Right ventricle myocardium superior (tissue), 1 donor: ENCODE results near the gene POLR1A. TPM values are rescaled to one million over a fixed set of nuclear protein-coding genes. Genes with fewer than 3 reads are reported as not detected.

ENCODE experiments used
- ATAC-seq: fragments of 200-7000 bp; cut with Tn5 transposase; one replicate; pipeline ENCODE4 v1.9.1; 2020; ENCODE audit warnings: mild to moderate bottlenecking; ENCODE audit not compliant: poor library complexity
- DNase-seq: peaks from one replicate; pipeline ENCODE4 v3.0.0-alpha.2; 2020
- intact Hi-C: fragments of 100-400 bp; cut with DNase I; formaldehyde crosslinking; loops from one replicate; pipeline ENCODE4 v1.11.2; 2022
- total RNA-seq: library from RNA; stranded (reverse); fragmentation: NEBNext Ultra II Directional; extraction: Animal tissue kit (Norgen Biotek cat#: 25700); gene quantifications from one replicate; pipeline ENCODE4 v1.2.1, GENCODE V29; 2021
- donor health status: DM: no; HTN: yes; CAD: no; lungs with severe emphysema.

Gene POLR1A
- total RNA-seq, 1 donor from 2014 or later, result 13.4 TPM

DNA sequence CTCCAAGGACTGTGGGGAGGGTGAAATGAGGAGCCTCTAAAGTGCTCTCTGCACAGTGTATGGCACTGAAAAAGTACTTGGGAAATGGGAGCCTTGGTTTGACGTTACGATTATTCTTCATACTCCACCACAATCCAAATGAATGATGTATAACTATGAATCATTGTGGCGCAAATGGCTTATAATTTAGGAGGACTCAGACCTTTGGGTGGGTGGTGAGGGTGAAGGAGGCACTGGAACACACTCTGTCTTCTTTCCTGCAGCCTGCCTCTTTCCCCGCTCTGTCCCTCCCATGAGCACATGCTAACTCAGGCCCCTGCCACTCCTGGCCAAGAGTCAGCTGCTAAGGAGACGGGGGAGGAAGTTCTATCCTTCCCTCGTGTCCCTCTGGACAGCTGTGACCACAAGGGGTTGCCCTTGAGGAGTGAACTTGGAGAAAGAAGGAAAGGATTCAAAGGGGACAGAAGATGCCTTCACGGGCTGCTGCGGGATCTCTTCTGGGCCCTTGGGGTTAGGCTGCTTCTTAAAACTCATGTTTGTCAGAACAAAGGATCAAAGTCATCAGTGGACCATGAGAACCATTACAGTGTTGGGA lies 36.5 kb downstream of the POLR1A start:
- intact Hi-C loops, result no loop called here
- ATAC-seq (no peak), DNase-seq (no peak)

DNA sequence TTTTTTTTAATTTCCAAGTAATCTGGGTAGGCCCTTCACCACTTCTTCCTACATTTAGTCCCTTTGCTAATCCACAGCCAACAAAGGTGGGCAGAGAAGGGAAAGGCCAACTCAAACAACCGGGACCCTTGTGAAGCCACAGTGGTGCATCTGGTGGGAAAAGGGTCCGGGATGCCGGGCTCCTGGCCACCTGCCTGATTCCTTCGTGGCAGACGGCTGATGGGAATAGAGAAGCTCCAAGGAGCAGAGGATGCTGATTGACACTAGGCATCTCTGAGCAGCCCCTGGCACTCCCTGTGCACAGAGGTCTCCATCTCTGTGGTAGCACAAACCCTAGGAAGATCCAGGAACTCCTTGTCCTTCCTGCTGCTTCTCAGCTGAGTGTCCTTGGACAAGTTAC lies 37.0 kb downstream of the POLR1A start:
- intact Hi-C loops, result no loop called here
- no peak for DNase-seq
- ATAC-seq, result no peak

DNA sequence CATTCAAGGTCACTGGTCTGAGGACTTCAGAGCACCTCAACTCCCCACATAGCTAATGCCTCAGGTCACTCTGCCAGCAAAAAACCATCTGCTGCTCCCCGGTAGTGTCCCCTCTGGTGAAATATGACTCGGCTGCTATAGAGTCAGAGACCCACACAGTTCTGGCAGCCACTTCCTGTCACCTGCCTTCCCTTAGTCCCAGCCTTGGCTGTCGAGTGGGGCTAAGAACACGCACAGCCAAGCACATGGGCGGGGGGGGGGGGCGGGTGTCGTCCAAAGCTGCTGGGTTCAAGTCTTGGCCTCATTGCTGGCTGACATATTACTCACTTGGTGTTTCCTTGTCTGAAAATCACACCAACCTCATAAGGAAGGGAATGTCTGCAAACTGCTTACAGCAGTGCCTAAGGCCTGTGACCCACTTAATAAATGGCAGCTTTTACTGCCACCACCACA lies 37.5 kb downstream of the POLR1A start:
- DNase-seq (no peak), ATAC-seq (no peak)
- intact Hi-C loops, result no loop called here

DNA sequence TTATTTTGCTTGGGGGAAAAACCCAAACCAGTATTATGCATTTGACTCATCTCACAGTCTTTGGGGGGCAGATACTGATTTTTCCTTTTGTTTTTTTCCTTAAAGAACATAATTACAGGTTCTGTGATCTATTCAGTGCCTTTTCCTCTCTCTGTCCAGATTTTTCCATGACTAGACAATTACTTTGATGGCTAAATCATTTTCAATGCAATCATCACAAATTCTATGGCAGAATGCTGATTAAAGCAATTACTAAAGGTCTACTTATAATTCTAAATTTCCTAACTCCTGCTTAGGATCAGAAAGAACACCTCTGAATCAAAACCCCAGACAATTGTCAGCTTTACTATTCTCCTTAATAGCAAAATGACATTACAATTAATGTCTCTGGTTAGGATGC lies 38.8 kb downstream of the POLR1A start:
- intact Hi-C loops, result no loop called here
- DNase-seq (no peak), ATAC-seq (no peak)

DNA sequence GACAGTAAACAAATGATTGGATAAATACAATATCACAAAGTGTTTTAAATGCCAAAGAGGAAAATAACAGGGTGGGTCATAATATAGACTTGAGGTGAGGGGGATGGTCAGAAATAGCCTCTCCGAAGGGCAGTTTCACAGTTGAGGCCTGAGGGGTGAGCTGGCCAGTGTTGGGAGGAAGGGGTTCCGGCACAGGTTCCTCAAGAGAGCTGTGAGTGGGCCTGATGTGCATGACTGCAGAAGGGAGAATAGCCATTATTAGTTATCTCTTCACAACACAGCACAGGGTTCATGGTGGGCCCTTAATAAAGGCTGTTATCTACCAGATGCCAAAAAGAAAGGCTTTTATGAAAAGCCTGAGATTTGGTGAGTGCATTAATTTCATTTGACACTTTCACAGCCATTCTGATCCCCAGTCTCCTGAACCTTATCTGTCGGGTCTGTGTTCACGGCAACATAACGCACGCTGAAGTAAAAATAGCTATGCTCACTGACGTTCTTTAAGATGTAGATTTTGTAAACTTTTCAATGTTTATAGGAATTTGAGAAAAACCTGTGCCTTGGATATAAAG lies 39.6 kb downstream of the POLR1A start:
- DNase-seq, result no peak
- intact Hi-C loops, result no loop called here

DNA sequence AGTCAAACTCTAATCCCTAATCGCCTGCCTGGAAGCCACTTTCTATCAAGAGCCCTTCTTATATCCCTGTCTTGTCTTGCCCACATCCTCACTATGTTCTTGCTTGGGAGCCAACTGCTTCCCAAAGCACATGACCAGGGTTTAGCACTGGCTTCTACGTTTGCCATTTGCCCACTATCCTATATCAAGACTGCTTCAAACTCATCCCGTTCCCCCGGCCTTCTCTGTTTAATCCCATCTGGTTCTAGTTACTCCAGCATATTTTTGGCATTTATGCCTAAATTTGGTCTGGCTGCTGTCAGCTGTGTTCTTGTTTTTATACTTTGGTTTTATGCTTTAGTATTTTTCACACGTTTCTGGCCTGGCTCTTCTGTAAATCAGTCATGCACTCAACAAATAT lies 40.2 kb downstream of the POLR1A start:
- DNase-seq, result no peak
- peak; percentile 41 for ATAC-seq
- intact Hi-C loops, result no loop called here

More for the DNA sequence above, 39.6 kb downstream of the POLR1A start:
- no peak for ATAC-seq

DNA sequence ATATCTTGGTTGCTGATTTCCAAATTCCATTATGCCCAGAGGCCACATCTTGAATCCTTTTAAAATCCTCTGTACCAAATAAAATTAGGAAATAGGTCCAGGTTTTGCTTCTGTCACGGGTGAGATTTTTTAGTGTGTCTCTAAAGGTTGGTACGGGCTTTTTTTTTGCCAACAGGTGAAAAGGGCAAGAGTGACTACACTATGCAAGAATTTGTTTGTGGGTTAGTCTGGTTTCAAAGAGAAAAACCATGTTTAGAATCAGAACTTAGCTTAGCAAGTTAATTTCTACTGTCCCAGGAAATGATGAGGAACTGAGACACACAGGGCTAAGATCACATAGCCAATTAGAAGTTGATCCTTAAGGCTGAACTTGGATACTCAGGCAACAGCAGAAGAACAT lies 41.7 kb downstream of the POLR1A start:
- ATAC-seq, result no peak
- intact Hi-C loops, result no loop called here
- DNase-seq, result no peak

DNA sequence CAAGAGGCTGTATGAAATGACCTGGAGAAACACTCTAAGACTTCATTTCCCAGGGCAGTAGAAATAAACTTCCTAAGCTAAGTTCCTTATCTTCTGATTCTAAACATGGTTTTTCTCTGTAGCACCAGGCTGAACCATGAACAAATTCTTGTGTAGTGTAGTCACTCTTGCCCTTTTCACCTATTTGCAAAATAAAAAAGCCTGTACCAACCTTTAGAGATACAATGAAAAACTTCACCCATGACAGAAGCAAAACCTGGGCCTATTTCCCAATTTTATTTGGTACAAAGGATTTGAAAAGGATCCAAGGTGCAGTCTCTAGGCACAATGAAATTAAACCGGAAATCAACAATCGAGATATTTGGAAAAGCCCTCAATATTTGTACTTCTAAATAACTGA lies 43.6 kb downstream of the POLR1A start:
- DNase-seq (no peak), ATAC-seq (no peak)
- intact Hi-C loops, result no loop called here

DNA sequence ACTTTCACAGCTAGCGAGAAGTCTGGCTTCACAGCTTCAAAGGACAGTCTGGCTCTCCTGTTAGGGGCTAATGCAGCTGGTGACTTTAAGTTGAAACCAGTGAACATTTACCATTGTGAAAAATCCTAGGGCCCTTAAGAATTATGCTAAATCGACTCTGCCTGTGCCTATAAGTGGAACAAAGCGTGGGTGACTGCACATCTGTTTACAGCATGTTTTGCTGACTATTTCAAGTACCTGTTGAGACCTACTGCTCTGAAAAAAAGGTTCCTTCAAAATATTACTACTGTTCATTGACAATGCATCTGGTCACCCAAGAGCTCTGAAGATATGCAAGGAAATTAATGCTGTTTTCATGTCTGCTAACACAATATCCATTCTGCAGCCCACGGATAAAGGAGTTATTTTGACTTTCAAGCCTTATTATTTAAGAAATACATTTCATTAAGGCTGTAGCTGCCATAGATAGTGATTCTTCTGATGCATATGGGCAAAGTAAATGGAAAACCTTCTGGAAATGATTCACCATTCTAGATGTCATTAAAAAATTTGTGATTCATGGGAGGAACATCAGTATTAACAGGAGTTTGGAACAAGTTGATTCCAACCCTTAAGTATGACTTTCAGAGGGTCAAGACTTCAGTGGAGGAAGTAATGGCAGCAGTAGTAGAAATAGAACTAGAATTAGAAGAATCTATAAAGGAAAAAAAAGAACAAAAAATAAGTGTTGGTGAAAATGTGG lies 48.9 kb downstream of the POLR1A start:
- DNase-seq, result no peak
- no peak for ATAC-seq
- intact Hi-C loops, result no loop called here

DNA sequence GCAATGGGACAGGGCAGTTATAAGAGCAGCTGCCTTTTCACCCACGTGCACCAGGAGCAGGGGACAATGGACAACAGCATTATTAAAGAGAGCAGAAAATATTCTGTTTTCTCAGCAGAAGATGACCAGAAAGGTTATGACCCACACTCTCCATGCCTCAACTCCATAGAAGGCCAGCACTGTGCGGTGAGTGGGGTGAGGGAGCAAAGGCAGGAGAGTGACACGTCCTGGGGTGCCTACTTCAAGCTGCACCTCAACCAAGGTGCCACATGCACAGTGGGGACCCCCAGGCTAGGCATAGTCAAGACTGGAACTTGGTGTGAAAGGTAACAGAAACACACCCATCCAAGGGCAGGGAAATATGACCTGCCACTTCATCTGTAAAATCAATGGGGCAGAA lies 50.4 kb downstream of the POLR1A start:
- intact Hi-C loops, result no loop called here
- DNase-seq (no peak), ATAC-seq (no peak)

DNA sequence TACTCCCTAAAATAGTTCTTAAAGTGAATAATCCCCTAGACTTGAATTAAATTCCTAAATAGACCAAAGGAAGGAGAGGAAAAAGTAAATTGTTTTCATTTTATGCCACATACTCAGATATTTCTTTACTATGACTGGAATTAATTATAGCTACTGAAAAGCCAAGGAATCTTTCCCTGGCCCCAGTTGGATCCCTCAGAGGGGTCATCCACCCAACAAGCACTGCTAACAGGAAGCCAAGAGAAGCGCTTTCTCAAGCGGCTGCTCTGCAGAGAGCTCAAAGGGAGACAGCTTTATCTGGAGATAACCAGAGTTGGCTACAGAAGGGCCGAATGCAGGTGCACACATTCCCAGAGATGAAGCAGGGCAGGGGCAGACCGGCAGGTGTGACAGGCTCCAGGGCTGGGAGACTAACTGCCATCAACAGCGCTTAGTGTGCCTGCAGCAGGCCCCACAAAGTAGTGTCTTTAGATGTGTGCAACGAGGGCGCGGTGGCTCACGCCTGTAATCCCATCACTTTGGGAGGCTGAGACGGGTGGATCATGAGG lies 51.1 kb downstream of the POLR1A start:
- DNase-seq (no peak), ATAC-seq (no peak)
- intact Hi-C loops, result no loop called here

DNA sequence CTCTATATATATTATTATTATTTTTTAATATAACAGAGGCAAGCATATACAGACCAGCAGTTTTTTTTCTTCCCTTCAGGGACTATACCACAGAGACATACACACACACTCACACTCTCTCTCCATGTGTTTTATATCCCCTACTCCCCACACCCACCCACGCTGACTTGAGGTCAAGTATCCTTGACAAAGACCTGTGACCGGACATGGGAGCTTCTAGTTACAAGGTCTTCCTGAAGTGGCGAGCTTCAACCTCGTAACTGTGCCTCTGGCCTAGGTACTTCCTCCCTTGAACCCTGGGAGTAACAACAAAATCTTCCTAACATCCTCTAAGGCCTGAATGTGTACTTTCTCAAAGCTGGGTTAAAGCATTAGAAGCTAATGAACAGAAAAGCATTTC lies 52.5 kb downstream of the POLR1A start:
- intact Hi-C loops, result no loop called here
- DNase-seq, result no peak
- no peak for ATAC-seq

DNA sequence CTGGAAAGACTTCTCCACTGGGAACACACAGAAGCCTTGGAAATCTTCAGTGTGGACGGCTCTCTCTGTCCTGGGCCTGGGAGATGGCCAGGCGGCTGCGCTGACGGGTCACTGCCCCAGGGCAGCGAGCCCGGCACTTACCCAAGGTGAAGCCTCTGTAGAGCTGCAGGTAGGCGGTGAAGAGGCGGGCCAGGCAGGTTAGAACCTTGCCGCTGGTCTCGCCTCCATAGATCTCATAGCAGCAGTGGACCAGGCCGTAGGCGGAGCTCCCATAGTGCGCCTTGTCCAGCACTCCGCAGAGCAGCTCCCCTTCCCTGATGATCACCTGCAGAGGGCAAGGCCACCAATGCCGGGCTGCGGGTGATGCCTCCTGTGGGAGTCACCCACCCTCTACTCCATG lies 53.0 kb downstream of the POLR1A start:
- no peak for DNase-seq
- intact Hi-C loops, result no loop called here
- ATAC-seq, result no peak

DNA sequence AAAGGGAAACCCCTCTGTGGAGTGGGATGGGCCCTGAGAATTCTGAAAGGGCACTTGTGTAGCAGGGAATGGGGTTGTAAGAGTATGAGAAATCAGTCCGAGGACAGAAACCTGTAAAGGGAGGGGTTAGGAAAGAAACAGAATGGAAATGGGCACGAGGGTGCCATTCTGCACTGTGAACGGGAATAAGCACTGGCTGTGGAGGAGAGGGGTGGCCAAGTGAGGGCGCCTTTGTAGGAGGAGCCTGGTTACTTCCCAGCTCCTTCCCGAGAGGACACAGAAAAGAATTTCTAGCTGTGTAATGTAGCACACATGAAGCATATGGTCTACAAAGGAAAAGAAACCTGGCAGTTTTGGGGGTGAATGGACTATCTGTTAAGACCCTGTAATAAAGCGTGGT lies 53.4 kb downstream of the POLR1A start:
- DNase-seq (no peak), ATAC-seq (no peak)
- intact Hi-C loops, result no loop called here

DNA sequence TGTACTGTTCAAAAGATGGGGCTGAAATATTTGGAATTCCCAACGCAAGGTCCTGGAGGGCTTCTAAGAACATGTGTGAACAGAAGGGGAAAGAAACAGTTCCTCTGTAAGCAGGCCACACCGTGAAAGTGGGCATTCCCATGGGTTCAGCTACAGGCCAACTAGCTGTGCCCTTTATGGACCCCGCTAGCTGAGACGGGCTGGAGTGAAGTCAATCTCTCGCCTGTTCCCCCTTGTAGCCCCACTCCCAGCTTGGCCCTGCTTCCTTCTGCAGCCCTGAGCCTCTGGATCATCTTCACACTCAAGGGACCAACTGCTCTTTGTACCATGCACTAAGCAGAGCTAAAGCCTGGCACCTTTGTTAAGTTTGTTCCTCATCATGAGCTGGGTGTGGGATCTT lies 55.4 kb downstream of the POLR1A start:
- DNase-seq (no peak), ATAC-seq (no peak)
- intact Hi-C loops, result no loop called here

DNA sequence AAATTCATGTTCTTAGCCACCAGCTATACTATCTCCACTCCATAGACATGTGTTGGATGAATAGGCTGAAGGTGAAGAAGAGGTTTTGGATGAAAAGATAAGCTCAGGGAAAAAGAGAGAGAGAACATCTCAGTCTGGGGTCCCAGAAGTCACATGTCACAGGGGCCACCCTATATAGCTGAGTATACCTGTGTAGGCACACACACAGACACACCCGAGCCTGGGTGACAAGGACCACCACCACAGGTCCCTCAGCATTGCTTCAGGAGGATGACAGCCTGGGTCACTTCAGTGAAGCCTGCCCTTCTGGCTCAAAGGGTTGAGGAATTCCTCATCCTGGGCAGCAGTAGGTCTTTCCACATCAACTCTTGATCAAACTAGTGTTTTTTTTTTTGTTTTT lies 56.2 kb downstream of the POLR1A start:
- intact Hi-C loops, result no loop called here
- no peak for ATAC-seq
- no peak for DNase-seq

DNA sequence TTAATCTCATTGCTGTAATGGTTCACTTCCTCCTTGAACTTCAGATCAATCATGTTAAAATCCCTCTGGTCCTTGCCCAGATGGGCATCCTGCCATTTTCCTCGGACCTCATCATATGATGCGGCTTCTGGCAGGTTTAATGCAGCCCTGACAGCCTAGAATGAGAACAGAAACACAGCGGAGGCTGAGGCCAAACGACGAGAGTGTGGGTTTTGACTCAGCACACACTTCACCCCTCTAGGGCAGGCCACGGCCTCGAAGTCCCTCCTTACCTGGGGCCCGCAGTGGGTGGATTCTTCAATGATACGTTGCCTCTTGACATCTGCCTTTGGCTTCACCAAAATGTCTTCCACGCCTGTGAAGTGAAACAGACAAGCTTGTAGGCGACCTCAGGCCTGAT lies 56.8 kb downstream of the POLR1A start:
- intact Hi-C loops, result no loop called here
- DNase-seq (no peak), ATAC-seq (no peak)

DNA sequence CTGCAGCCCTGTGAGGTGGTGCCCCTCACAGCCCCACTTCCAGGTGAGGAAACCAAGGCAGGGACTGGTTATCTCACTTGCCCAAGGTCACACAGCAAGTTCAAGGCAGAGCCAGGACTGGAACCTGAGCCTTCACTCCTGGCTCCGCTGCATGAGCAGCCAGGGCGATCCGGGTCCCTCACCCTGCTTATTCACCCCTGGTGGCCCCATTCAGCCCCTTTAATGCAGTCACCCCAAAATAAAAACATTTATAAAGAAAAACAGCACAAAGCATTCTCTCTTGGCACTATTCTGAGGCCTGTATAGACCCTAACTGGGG lies 57.3 kb downstream of the POLR1A start:
- ATAC-seq (no peak), DNase-seq (no peak)
- intact Hi-C loops, result no loop called here

DNA sequence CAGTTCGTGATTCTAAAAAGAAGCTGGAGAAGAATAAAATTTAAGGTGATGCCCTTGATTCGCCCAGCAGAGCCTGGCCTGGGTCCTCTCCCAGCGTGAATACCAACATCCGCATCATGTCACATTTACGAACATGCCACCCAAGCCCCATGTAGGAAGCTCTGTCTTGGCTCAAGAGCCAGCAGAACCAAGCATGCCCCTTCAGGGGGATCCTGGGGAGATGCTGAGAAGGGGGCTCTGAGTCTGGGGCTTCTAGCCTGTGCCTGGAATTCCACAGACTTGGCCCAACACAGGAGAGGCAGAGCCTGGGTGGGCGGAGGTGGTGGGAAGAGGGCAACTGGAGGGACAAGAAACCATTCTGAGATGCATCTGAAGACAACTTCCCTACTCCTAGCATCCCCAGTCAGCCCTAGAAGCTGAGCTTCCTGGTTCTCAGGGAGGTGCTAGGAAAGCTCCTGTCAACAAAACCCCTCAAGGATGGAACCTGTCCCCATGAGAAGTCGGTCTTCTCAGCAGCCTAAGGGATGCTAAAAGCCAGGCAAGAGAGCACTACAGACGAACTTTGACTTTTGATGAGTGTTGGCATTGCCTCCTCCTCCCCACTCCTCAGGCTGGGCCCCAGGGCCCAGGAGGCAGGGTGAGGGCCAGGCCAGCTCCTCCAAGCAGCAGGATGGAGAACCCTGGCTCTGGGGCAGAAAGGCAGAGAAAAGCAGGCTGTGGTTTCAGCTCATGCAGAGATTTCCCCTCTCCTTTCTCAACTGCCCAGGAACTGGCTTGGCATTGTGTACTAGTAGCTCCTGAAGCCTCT lies 57.9 kb downstream of the POLR1A start:
- DNase-seq (no peak), ATAC-seq (no peak)
- intact Hi-C loops, result no loop called here

DNA sequence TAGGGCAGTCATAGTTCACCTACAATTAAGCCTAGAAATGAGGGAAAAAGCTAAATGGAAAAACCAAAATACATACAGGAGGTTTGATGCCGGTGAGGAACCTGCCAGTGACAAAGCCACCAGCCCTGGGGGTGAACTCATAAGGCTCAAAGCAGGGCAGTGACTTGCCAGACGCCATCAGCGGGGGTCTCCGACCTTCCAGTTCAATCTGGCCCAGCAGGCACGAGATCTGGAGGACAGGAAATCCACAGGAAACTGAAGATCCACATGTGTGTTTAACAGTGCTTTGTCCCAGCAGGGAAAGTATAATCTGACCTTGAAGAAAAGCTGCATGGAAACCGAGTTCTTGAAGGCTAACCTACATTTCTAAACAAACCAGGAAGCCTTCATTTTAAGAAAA lies 60.1 kb downstream of the POLR1A start:
- ATAC-seq (no peak), DNase-seq (no peak)
- intact Hi-C loops, result no loop called here
